ENCODE measurements around the gene KDELR3.

DNA sequence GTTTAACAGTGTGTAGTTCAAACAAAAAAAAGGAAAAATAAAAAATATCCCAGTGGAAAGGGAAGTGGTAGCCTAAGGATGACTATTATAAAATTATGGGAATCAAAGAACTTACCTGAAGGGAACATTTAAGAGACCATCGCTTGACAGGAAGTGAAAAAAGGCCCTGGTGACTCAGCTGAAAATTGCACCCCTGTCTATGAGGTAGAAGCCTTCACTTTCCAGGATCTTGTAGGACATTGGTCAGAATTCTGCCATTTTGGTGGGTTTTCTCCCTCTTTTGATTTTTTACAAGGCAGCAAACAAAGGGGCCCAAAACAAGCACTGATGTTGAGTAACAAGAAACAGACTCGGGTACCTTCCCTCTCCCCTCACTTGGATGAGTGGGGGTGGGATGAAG lies 22.6 kb downstream of the KDELR3 start:
- no peak for TF ChIP-seq CTCF (IDR thresholded peaks at IDR 0.05 in 8 of 11, conservative IDR thresholded peaks at IDR 0.05 in 3 of 11)
- no peak for TF ChIP-seq POLR2A (IDR thresholded peaks at IDR 0.05)

Measured in spleen (tissue), 7 donors.